Ecto neural progenitor cell (in vitro differentiated cells): ENCODE measurements around the gene PLEK.
"Not testable (repeated sequence)": the region's sequence is repeated elsewhere in the genome, so short reads cannot be mapped to it uniquely, and the experiment has no call there.

ENCODE experiments used
- DNase-seq: peaks from one replicate; pipeline ENCODE4 v3.0.0-alpha.2; 2018; ENCODE audit warnings: low spot score

Gene PLEK

GRCh38 chr2:68385907-68386287 lies 20.8 kb downstream of the PLEK start:
- DNase-seq, result no peak

- DNase-seq, result no peak
Measured at GRCh38 chr2:68386365-68386764, 21.3 kb downstream of the PLEK start.

GRCh38 chr2:68387408-68388350 lies 22.6 kb downstream of the PLEK start:
- no peak for DNase-seq

- DNase-seq, result no peak
Measured at GRCh38 chr2:68388358-68388757, 23.3 kb downstream of the PLEK start.

- no peak for DNase-seq
Measured at GRCh38 chr2:68388772-68389171, 23.7 kb downstream of the PLEK start.

GRCh38 chr2:68390114-68390513 lies 25.0 kb downstream of the PLEK start:
- DNase-seq, result no peak

GRCh38 chr2:68390586-68390985 lies 25.5 kb downstream of the PLEK start:
- DNase-seq, result no peak

GRCh38 chr2:68391099-68391498 lies 26.0 kb downstream of the PLEK start:
- DNase-seq, result no peak

- DNase-seq, result no peak
Measured at GRCh38 chr2:68391869-68392268, 26.8 kb downstream of the PLEK start.

GRCh38 chr2:68396093-68396492 lies 31.0 kb downstream of the PLEK start:
- no peak for DNase-seq

GRCh38 chr2:68397704-68398263 lies 32.7 kb downstream of the PLEK start:
- not testable (repeated sequence) for DNase-seq

- no peak for DNase-seq
Measured at GRCh38 chr2:68403199-68403644, 38.1 kb downstream of the PLEK start.

GRCh38 chr2:68404164-68404563 lies 39.1 kb downstream of the PLEK start:
- no peak for DNase-seq

- no peak for DNase-seq
Measured at GRCh38 chr2:68404893-68405799, 40.1 kb downstream of the PLEK start.

- no peak for DNase-seq
Measured at GRCh38 chr2:68411397-68412126, 46.5 kb downstream of the PLEK start.

- no peak for DNase-seq
Measured at GRCh38 chr2:68412127-68412819, 47.2 kb downstream of the PLEK start.

GRCh38 chr2:68413466-68413865 lies 48.4 kb downstream of the PLEK start:
- DNase-seq, result no peak

GRCh38 chr2:68414452-68414851 lies 49.4 kb downstream of the PLEK start:
- no peak for DNase-seq

GRCh38 chr2:68414876-68415275 lies 49.8 kb downstream of the PLEK start:
- DNase-seq, result no peak

GRCh38 chr2:68415521-68415920 lies 50.4 kb downstream of the PLEK start:
- no peak for DNase-seq

- DNase-seq, result no peak
Measured at GRCh38 chr2:68416081-68416675, 51.1 kb downstream of the PLEK start.
